Lung (tissue), 12 donors: ENCODE measurements around the gene TMEM221. TPM values are rescaled to one million over a fixed set of nuclear protein-coding genes. Genes with fewer than 3 reads are reported as not detected.
A peak's percentile ranks its signal among the peaks of the same experiment; 100 is the strongest.

Experiments
- ATAC-seq: fragments of 200-7000 bp; cut with Tn5 transposase; one replicate; pipeline ENCODE4 v1.9.1; 2020; ENCODE audit warnings: moderate number of reproducible peaks; ENCODE audit not compliant: insufficient read depth, low FRiP score
- DNase-seq, 3 donors: peaks; one replicate each; pipeline ENCODE4 v3.0.0-alpha.2; 2013 to 2017
- H3K27ac ChIP-seq, 2 donors: one replicate each; pipeline ENCODE4 v1.5.1; 2013; ENCODE audit warnings: mild to moderate bottlenecking in 2 of 2, moderate library complexity in 2 of 2, control low read depth in 1 of 2, inconsistent platforms in 1 of 2, low read depth in 1 of 2, low read length in 1 of 2
- H3K27me3 ChIP-seq, 3 donors: one replicate each; pipeline ENCODE4 v1.5.1; 2013; ENCODE audit warnings: low read length in 2 of 3; ENCODE audit not compliant: control insufficient read depth in 3 of 3, insufficient read depth in 3 of 3
- H3K36me3 ChIP-seq, 4 donors: one replicate each; pipeline ENCODE4 v1.5.1; 2013; ENCODE audit warnings: low read length in 4 of 4, mild to moderate bottlenecking in 1 of 4, moderate library complexity in 1 of 4; ENCODE audit not compliant: control insufficient read depth in 4 of 4, insufficient read depth in 4 of 4
- H3K4me1 ChIP-seq, 5 donors: one replicate each; pipeline ENCODE4 v1.5.1; 2013; ENCODE audit warnings: low read length in 5 of 5, mild to moderate bottlenecking in 2 of 5, moderate library complexity in 1 of 5; ENCODE audit not compliant: control insufficient read depth in 5 of 5, insufficient read depth in 5 of 5
- H3K4me3 ChIP-seq: one replicate; pipeline ENCODE4 v1.5.1; 2013; ENCODE audit warnings: mild to moderate bottlenecking, control low read depth, moderate library complexity
- H3K9ac ChIP-seq, 2 donors: one replicate each; pipeline ENCODE4 v1.5.1; 2013; ENCODE audit warnings: low read length in 2 of 2, control low read depth in 1 of 2; ENCODE audit not compliant: insufficient read depth in 1 of 2
- H3K9me3 ChIP-seq, 4 donors: one replicate each; pipeline ENCODE4 v1.5.1; 2013; ENCODE audit warnings: low read length in 3 of 4, mild to moderate bottlenecking in 1 of 4, moderate library complexity in 1 of 4; ENCODE audit not compliant: control insufficient read depth in 4 of 4, insufficient read depth in 3 of 4
- WGBS, 2 donors: extraction: QIAGEN DNeasy Blood & Tissue Kit; methylation state at CpG; one replicate each; pipeline ENCODE4 v1.1.7; 2013; 5-methylcytosine and 5-hydroxymethylcytosine counted together
- polyA plus RNA-seq, 2 donors: library from polyadenylated mRNA; stranded (reverse); fragments of 200-250 nt; gene quantifications; one replicate each; pipeline ENCODE4 v1.2.1, GENCODE V29; 2013
- total RNA-seq, 2 donors: library from RNA; depleted of rRNA in 1 of 2; stranded (reverse); fragments of >200 nt in 1 of 2; gene quantifications; one replicate each; pipeline ENCODE4 v1.2.1, GENCODE V29; 2014 to 2021
- TF ChIP-seq, protein P1 (sequence below): IDR thresholded peaks from 2 replicates; pipeline ENCODE4 v1.5.1; 2012; ENCODE audit warnings: mild to moderate bottlenecking; ENCODE audit errors: control extremely low read depth, extremely low read depth
- donor health status: control.
- donor health status: control.
- donor health status: Bipolar disorder and iron deficiency.
- donor health status: healthy.
- donor health status: DM: yes; HTN: yes; CAD: no.

The TMEM221 gene
- total and polyA plus RNA-seq, 4 donors, result 0.06 to 0.57 (median 0.10) TPM

DNA sequence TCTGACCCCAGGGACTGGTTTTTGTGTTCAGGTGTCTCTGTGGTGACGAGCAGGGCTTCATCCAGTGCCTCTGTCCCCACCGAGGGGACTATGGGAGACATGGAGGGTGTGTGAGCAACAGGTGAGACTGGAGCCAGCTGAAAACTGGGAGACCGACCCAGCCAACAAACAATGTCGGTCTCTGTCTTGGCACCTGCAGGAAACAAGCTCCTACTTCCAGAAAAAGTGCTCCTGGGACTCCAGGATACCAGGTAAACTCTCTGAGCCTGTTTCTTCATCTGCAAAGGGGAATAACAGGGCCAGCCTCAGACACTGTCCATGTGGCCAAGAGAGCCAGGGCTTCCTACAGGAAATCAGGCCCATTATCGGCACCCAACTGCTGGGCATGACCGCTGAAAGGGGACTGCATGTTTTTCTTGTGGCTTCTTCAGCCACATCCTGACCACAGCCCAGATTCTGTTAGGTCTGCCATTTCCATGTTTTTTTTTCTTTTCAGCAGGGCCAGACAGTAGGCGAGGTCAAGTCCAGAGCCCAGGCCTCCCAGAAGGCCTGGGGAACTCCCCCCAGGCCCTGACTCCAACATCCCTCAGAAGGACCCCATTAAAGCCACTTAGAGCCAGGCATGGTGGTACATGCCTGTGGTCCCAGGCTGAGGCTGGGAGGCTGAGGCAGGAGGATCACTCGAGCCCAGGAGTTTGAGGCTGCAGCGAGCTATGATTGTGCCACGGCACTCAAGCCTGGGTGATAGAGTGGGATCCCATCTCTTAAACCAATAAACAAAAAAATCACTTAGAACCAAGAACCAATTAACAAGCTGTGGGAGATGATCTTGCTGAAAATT, 42.2 kb downstream of the TMEM221 start:
- 32 to 46% methylated on average over 10 of the region's 10 CpGs for WGBS, 2 donors
- Histone ChIP-seq H3K9ac (no peak overlapping the region), H3K4me1 (peaks cover 0 to 7% (median 2%) of the 10 kb centered on the region in 5 donors), H3K36me3 (peaks cover 0 to 2% (median 0%) of the 10 kb centered on the region in 4 donors), H3K4me3 (peak overlapping the region; percentile 0), H3K9me3 (no peaks in the 10 kb centered on the region), H3K27me3 (no peaks in the 10 kb centered on the region), H3K27ac (peak overlapping the region; percentile 86 to 93)
- ATAC-seq (no peak), DNase-seq (no peak)
- TF ChIP-seq, protein P1, sequence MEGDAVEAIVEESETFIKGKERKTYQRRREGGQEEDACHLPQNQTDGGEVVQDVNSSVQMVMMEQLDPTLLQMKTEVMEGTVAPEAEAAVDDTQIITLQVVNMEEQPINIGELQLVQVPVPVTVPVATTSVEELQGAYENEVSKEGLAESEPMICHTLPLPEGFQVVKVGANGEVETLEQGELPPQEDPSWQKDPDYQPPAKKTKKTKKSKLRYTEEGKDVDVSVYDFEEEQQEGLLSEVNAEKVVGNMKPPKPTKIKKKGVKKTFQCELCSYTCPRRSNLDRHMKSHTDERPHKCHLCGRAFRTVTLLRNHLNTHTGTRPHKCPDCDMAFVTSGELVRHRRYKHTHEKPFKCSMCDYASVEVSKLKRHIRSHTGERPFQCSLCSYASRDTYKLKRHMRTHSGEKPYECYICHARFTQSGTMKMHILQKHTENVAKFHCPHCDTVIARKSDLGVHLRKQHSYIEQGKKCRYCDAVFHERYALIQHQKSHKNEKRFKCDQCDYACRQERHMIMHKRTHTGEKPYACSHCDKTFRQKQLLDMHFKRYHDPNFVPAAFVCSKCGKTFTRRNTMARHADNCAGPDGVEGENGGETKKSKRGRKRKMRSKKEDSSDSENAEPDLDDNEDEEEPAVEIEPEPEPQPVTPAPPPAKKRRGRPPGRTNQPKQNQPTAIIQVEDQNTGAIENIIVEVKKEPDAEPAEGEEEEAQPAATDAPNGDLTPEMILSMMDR, result no peak

DNA sequence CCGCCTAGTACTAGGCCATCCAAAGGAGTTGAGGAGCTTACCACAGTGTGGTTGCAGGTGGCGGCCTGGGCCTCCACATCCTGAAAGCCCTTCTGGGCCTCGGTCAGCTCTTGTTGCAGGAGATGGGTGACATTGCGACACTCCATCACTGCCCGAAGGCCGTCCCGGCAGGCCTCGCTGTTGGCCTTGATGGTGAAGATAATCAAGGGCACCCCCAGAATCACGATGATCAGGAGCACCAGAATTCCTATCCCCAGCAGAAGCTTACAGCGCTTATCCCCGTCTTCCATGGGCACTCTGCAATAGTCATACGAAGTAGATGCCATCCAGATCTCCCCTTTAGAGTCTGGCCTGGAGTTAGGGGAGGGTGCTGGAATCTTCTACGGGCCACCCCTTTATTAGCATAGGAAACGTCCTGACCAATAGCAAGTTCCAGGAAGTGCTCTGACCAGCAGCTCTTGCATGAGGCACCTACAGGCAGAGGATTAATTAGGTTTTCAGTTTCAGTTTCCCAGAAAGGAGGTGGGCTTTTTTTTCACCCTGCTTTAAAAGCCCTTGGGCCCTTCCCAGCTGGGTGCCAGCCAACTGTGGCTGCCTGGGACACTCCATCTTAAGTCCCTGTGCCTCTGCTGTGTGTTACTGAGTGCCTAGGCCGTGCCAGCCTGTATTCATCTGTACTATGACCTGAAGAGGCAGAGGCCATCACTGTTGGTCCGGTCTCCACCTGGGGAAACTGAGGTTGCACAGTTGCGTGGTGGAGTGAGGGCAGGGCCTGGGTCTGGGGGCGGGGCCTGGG, 43.0 kb downstream of the TMEM221 start, which contains the start of gene BST2:
Gene BST2 (minus strand): TSS at position 381 of the 796 bp plus-strand sequence. CDS start 55 bp downstream, at position 326.
- no peaks in the 10 kb centered on the region for H3K9me3 ChIP-seq
- peak within 1 kb of the TSS; percentile 86 to 93 for H3K27ac ChIP-seq
- TF ChIP-seq, protein P1, result no peak
- H3K27me3 ChIP-seq, result no peaks in the 10 kb centered on the region
- no peak within 1 kb of the TSS for H3K9ac ChIP-seq
- DNase-seq (peak; percentile 24 to 58 (median 42)), ATAC-seq (peak; percentile 87)
- 23 to 36% methylated on average over 18 of the region's 18 CpGs for WGBS, 2 donors
- peaks cover 0 to 3% (median 0%) of the 10 kb centered on the region in 4 donors for H3K36me3 ChIP-seq
- peaks cover 0 to 7% (median 2%) of the 10 kb centered on the region in 5 donors for H3K4me1 ChIP-seq
- peak within 1 kb of the TSS; percentile 12 for H3K4me3 ChIP-seq

GRCh38 chr19:17404621-17405249, 43.7 kb downstream of the TMEM221 start:
- Histone ChIP-seq H3K27ac (peak overlapping the region; percentile 26 to 83), H3K9ac (no peak overlapping the region), H3K9me3 (no peaks in the 10 kb centered on the region), H3K4me1 (peaks cover 0 to 7% (median 2%) of the 10 kb centered on the region in 5 donors), H3K27me3 (no peaks in the 10 kb centered on the region), H3K36me3 (peaks cover 0 to 3% (median 0%) of the 10 kb centered on the region in 4 donors), H3K4me3 (peak overlapping the region; percentile 12)
- TF ChIP-seq, protein P1, result no peak
- WGBS, 2 donors, result 36 to 45% methylated on average over 7 of the region's 7 CpGs
- DNase-seq, result no peak
- ATAC-seq, result no peak
